Activated CD8-positive, alpha-beta T cell treated with anti-CD3 and anti-CD28 coated beads for 36 hours (primary cell): ENCODE results near the gene NEU4. TPM values are rescaled to one million over a fixed set of nuclear protein-coding genes. Genes with fewer than 3 reads are reported as not detected.
"Not testable (repeated sequence)": the region's sequence is repeated elsewhere in the genome, so short reads cannot be mapped to it uniquely, and the experiment has no call there.

Experiments used
- ATAC-seq: fragments of 200-7000 bp; cut with Tn5 transposase; one replicate; pipeline ENCODE4 v1.10.0; 2021; ENCODE audit warnings: mild to moderate bottlenecking, moderate library complexity
- CTCF ChIA-PET: fragments of 350-600 bp; sonication (Branson Sonifier 250); formaldehyde crosslinking; loops from one replicate; lab custom pipeline; 2021; ENCODE audit warnings: antibody characterized with exemption; lab: Charles Lee
- POLR2A ChIA-PET: fragments of 350-600 bp; sonication (Branson Sonifier 250); formaldehyde crosslinking; loops from one replicate; lab custom pipeline; 2021; ENCODE audit warnings: antibody characterized with exemption; lab: Charles Lee
- DNase-seq: peaks from one replicate; pipeline ENCODE4 v3.0.0-alpha.2; 2020
- H3K27ac Mint-ChIP-seq: one replicate; pipeline ENCODE4 v1.8.0; 2021; ENCODE audit warnings: mild to moderate bottlenecking, mixed read lengths
- H3K27me3 Mint-ChIP-seq: one replicate; pipeline ENCODE4 v1.8.0; 2021; ENCODE audit warnings: mixed read lengths
- H3K36me3 Mint-ChIP-seq: one replicate; pipeline ENCODE4 v1.8.0; 2021; ENCODE audit warnings: low read depth, mixed read lengths
- H3K4me1 Mint-ChIP-seq: one replicate; pipeline ENCODE4 v1.8.0; 2021; ENCODE audit warnings: low read depth, mixed read lengths
- H3K4me3 Mint-ChIP-seq: one replicate; pipeline ENCODE4 v1.8.0; 2021; ENCODE audit warnings: mild to moderate bottlenecking, moderate library complexity, mixed read lengths
- H3K9me3 Mint-ChIP-seq: one replicate; pipeline ENCODE4 v1.8.0; 2021; ENCODE audit warnings: mixed read lengths
- CTCF ChIP-seq: fragments of 200-600 bp; IDR thresholded peaks from one replicate; pipeline ENCODE4 v1.8.0; 2022; ENCODE audit warnings: antibody characterized with exemption, mild to moderate bottlenecking
- intact Hi-C: fragments of 100-400 bp; cut with micrococcal nuclease; formaldehyde crosslinking; loops from one replicate; pipeline ENCODE4 v1.10.0; 2022
- total RNA-seq, 2 experiments: library from RNA; stranded (reverse); gene quantifications; one replicate each; pipeline ENCODE4 v1.2.3, GENCODE V29; 2021

Gene NEU4
- under 1 TPM; 0.38 to 0.54 TPM for total RNA-seq

GRCh38 chr2:241808721-241809382 lies at the start of gene NEU4:
Gene NEU4, plus strand, starts transcription at chr2:241809193. Its CDS starts 5,292 bp downstream, at chr2:241814485.
- ATAC-seq (no peak), DNase-seq (no peak)
- CTCF ChIA-PET: no interaction called here
- POLR2A ChIA-PET: interaction anchor here (1.3 kb wide), 1 partner anchor 45 kb away, joined by 3 read pairs; no protein-coding TSS in a partner anchor
- Mint-ChIP-seq H3K27me3 (no peaks in the 10 kb centered on the region), H3K36me3 (no peaks in the 10 kb centered on the region), H3K4me3 (no peak within 1 kb of the TSS), H3K27ac (no peak within 1 kb of the TSS), H3K9me3 (no peaks in the 10 kb centered on the region), H3K4me1 (peaks cover 9% of the 10 kb centered on the region)
- TF ChIP-seq CTCF: no peak
- intact Hi-C loops: no loop called here

- DNase-seq, H3K27ac Mint-ChIP-seq, intact Hi-C loops, POLR2A ChIA-PET, H3K27me3 Mint-ChIP-seq, H3K4me3 Mint-ChIP-seq, ATAC-seq, CTCF ChIA-PET, H3K9me3 Mint-ChIP-seq: not testable (repeated sequence)
- peaks cover 26% of the 10 kb centered on the region for H3K36me3 Mint-ChIP-seq
- peaks cover 23% of the 10 kb centered on the region for H3K4me1 Mint-ChIP-seq
These were observed 49.1 kb upstream of the NEU4 start for GRCh38 chr2:241759893-241760292.

- intact Hi-C loops: no loop called here
- CTCF ChIA-PET: no interaction called here
- no peak for TF ChIP-seq CTCF
- H3K36me3 Mint-ChIP-seq: peaks cover 26% of the 10 kb centered on the region
- POLR2A ChIA-PET: interaction anchor here (0.7 kb wide), 1 partner anchor 31 kb away, joined by 3 read pairs; no protein-coding TSS in a partner anchor
- H3K27me3 Mint-ChIP-seq: no peaks in the 10 kb centered on the region
- peaks cover 23% of the 10 kb centered on the region for H3K4me1 Mint-ChIP-seq
- H3K27ac Mint-ChIP-seq: no peak overlapping the region
- DNase-seq (no peak), ATAC-seq (no peak)
- H3K9me3 Mint-ChIP-seq: peaks cover 5% of the 10 kb centered on the region
- no peak overlapping the region for H3K4me3 Mint-ChIP-seq
These were observed 48.7 kb upstream of the NEU4 start for GRCh38 chr2:241760301-241760771.

GRCh38 chr2:241762321-241762932 lies 46.6 kb upstream of the NEU4 start:
- Mint-ChIP-seq H3K27ac (peak overlapping the region; percentile 60), H3K27me3 (no peaks in the 10 kb centered on the region), H3K4me3 (peak overlapping the region; percentile 28), H3K4me1 (peaks cover 23% of the 10 kb centered on the region), H3K36me3 (peaks cover 23% of the 10 kb centered on the region), H3K9me3 (peaks cover 5% of the 10 kb centered on the region)
- intact Hi-C loops: no loop called here
- TF ChIP-seq CTCF: no peak
- ChIA-PET POLR2A (interaction anchor here (0.8 to 2.5 kb wide), 4 partner anchors 9 to 33 kb away, joined by 3 to 7 read pairs (median 4); no protein-coding TSS in a partner anchor), CTCF (interaction anchor here (0.6 to 0.9 kb wide), 3 partner anchors 10 to 116 kb away, joined by 3 to 4 read pairs (median 3); partner anchors contain the start of gene D2HGDH)
- no peak for ATAC-seq
- peak; percentile 20 for DNase-seq

- TF ChIP-seq CTCF: no peak
- peaks cover 23% of the 10 kb centered on the region for H3K4me1 Mint-ChIP-seq
- DNase-seq (peak; percentile 77), ATAC-seq (peak; percentile 81)
- ChIA-PET POLR2A (interaction anchor here (0.8 to 2.5 kb wide), 6 partner anchors 8 to 106 kb away, joined by 3 to 7 read pairs (median 4); partner anchors contain the start of gene NEU4), CTCF (interaction anchor here (0.6 to 1.0 kb wide), 4 partner anchors 10 to 116 kb away, joined by 3 to 4 read pairs (median 4); partner anchors contain the start of gene D2HGDH)
- intact Hi-C loops: no loop called here
- H3K4me3 Mint-ChIP-seq: peak overlapping the region; percentile 28
- peaks cover 21% of the 10 kb centered on the region for H3K36me3 Mint-ChIP-seq
- no peaks in the 10 kb centered on the region for H3K27me3 Mint-ChIP-seq
- H3K9me3 Mint-ChIP-seq: peaks cover 5% of the 10 kb centered on the region
- peak overlapping the region; percentile 60 for H3K27ac Mint-ChIP-seq
These were observed 46.0 kb upstream of the NEU4 start for GRCh38 chr2:241762933-241763369.
